IMR-90 (cell line): ENCODE results near the gene ANKRD33B. TPM values are rescaled to one million over a fixed set of nuclear protein-coding genes. Genes with fewer than 3 reads are reported as not detected.
A peak's percentile ranks its signal among the peaks of the same experiment; 100 is the strongest.

Experiments used
- ATAC-seq: fragments of 200-7000 bp; cut with Tn5 transposase; 2 replicates; pipeline ENCODE4 v1.9.1; 2020; ENCODE audit warnings: low read depth, mild to moderate bottlenecking, moderate library complexity
- BruUV-seq: library from RNA; stranded (reverse); fragments of 400-500 nt; replicated peaks from 2 replicates; lab custom pipeline; 2021; lab: Mats Ljungman, UMichigan
- CTCF ChIA-PET: fragments of 300-600 bp; formaldehyde crosslinking; extraction: SDS; loops from one replicate; lab custom pipeline; 2021; ENCODE audit warnings: antibody characterized with exemption; lab: Yijun Ruan, JAX
- POLR2A ChIA-PET: fragments of 300-600 bp; sonication (Branson Sonifier 250); formaldehyde crosslinking; loops from one replicate; lab custom pipeline; 2022; ENCODE audit warnings: antibody characterized with exemption; ENCODE audit not compliant: unreplicated experiment; lab: Charles Lee
- DNase-seq: peaks from one replicate; pipeline ENCODE4 v3.0.0; 2013
- H2AFZ ChIP-seq: replicated peaks from 2 replicates; pipeline ENCODE3; 2013; ENCODE audit warnings: low read length, mild to moderate bottlenecking; ENCODE audit not compliant: poor library complexity
- H2AK5ac ChIP-seq: 2 replicates; pipeline ENCODE4 v1.6.1; 2013; ENCODE audit warnings: low read depth, low read length, inconsistent platforms
- H2AK9ac ChIP-seq: replicated peaks from 2 replicates; pipeline ENCODE3; 2013; ENCODE audit warnings: mild to moderate bottlenecking, low read depth, low read length, moderate library complexity; ENCODE audit not compliant: poor library complexity
- H2BK120ac ChIP-seq: 2 replicates; pipeline ENCODE4 v1.6.1; 2013; ENCODE audit warnings: low read depth, low read length, inconsistent platforms
- H2BK15ac ChIP-seq: 3 replicates; pipeline ENCODE4 v1.6.1; 2013; ENCODE audit warnings: low read depth, low read length, inconsistent platforms
- H2BK20ac ChIP-seq: 2 replicates; pipeline ENCODE4 v1.6.1; 2013; ENCODE audit warnings: low read depth, mild to moderate bottlenecking, inconsistent platforms, low read length, moderate library complexity
- H2BK5ac ChIP-seq: 2 replicates; pipeline ENCODE4 v1.6.1; 2013; ENCODE audit warnings: mild to moderate bottlenecking, low read depth, low read length, inconsistent platforms; ENCODE audit not compliant: poor library complexity, severe bottlenecking
- H3K14ac ChIP-seq: replicated peaks from 2 replicates; pipeline ENCODE4 v1.6.1; 2013; ENCODE audit warnings: low read depth, low read length, inconsistent platforms
- H3K18ac ChIP-seq: 2 replicates; pipeline ENCODE4 v1.6.1; 2013; ENCODE audit warnings: low read depth, low read length, control low read depth
- H3K23ac ChIP-seq: 2 replicates; pipeline ENCODE4 v1.6.1; 2013; ENCODE audit warnings: low read depth, low read length, inconsistent platforms
- H3K27ac ChIP-seq: 2 replicates; pipeline ENCODE4 v1.5.1; 2013; ENCODE audit warnings: mild to moderate bottlenecking, control low read depth, low read length; ENCODE audit not compliant: insufficient read depth
- H3K27me3 ChIP-seq: 2 replicates; pipeline ENCODE4 v1.6.1; 2013; ENCODE audit warnings: low read length; ENCODE audit not compliant: control insufficient read depth, insufficient read depth
- H3K36me3 ChIP-seq: 2 replicates; pipeline ENCODE4 v1.6.1; 2013; ENCODE audit warnings: low read length, mixed read lengths; ENCODE audit not compliant: control insufficient read depth, insufficient read depth
- H3K4ac ChIP-seq: 2 replicates; pipeline ENCODE4 v1.6.1; 2013; ENCODE audit warnings: low read depth, low read length, inconsistent platforms
- H3K4me1 ChIP-seq: 2 replicates; pipeline ENCODE4 v1.6.1; 2013; ENCODE audit warnings: low read length, mixed read lengths; ENCODE audit not compliant: control insufficient read depth, insufficient read depth
- H3K4me2 ChIP-seq: 2 replicates; pipeline ENCODE4 v1.6.1; 2013; ENCODE audit warnings: low read depth, mild to moderate bottlenecking, control low read depth, low read length, moderate library complexity
- H3K4me3 ChIP-seq: 2 replicates; pipeline ENCODE4 v1.5.1; 2013; ENCODE audit warnings: low read depth, mild to moderate bottlenecking, control low read depth, low read length, moderate library complexity; ENCODE audit not compliant: insufficient read depth
- H3K56ac ChIP-seq: 2 replicates; pipeline ENCODE4 v1.6.1; 2013; ENCODE audit warnings: low read length, inconsistent platforms; ENCODE audit not compliant: insufficient read depth; ENCODE audit errors: extremely low read depth
- H3K79me1 ChIP-seq, 2 experiments: 2 replicates each; pipeline ENCODE4 v1.6.1; 2013; ENCODE audit warnings: low read length in 2 of 2, inconsistent platforms in 1 of 2, low read depth in 1 of 2
- H3K9ac ChIP-seq: 2 replicates; pipeline ENCODE4 v1.6.1; 2013; ENCODE audit warnings: low read depth, low read length, control low read depth
- H3K9me1 ChIP-seq: 2 replicates; pipeline ENCODE4 v1.6.1; 2013; ENCODE audit warnings: low read length, inconsistent platforms; ENCODE audit not compliant: insufficient read depth
- H3K9me3 ChIP-seq: 2 replicates; pipeline ENCODE4 v1.6.1; 2013; ENCODE audit warnings: low read length; ENCODE audit not compliant: control insufficient read depth, insufficient read depth
- H4K20me1 ChIP-seq: 2 replicates; pipeline ENCODE4 v1.6.1; 2013; ENCODE audit warnings: low read length, inconsistent platforms; ENCODE audit not compliant: insufficient read depth
- H4K5ac ChIP-seq: 2 replicates; pipeline ENCODE4 v1.6.1; 2013; ENCODE audit warnings: mild to moderate bottlenecking, low read depth, low read length, control low read depth
- H4K8ac ChIP-seq, 2 experiments: 2 replicates each; pipeline ENCODE4 v1.6.1; 2013; ENCODE audit warnings: low read depth in 2 of 2, low read length in 2 of 2, control low read depth in 1 of 2, inconsistent platforms in 1 of 2
- H4K91ac ChIP-seq: 2 replicates; pipeline ENCODE4 v1.6.1; 2013; ENCODE audit warnings: low read depth, low read length, inconsistent platforms; ENCODE audit not compliant: insufficient read depth
- BHLHE40 ChIP-seq: fragments of 150-350 bp; IDR thresholded peaks from 2 replicates; pipeline ENCODE4 v1.6.1; 2016; ENCODE audit warnings: mild to moderate bottlenecking, low read depth, low read length
- CHD1 ChIP-seq: IDR thresholded peaks from 2 replicates; pipeline ENCODE4 v1.6.1; 2012; ENCODE audit warnings: low read depth, low read length, improper control_type of control experiment
- CTCF ChIP-seq: conservative IDR thresholded peaks from 2 replicates; pipeline ENCODE4 v1.5.1; 2012; ENCODE audit warnings: mild to moderate bottlenecking, low read depth, low read length, improper control_type of control experiment
- FOS ChIP-seq: fragments of 150-350 bp; IDR thresholded peaks from 2 replicates; pipeline ENCODE4 v1.6.1; 2016; ENCODE audit warnings: low read depth, low read length
- MAFK ChIP-seq: IDR thresholded peaks from 2 replicates; pipeline ENCODE4 v1.6.1; 2012; ENCODE audit warnings: low read depth, low read length, improper control_type of control experiment
- MAZ ChIP-seq: IDR thresholded peaks from 2 replicates; pipeline ENCODE4 v1.6.1; 2012; ENCODE audit warnings: low read depth, mild to moderate bottlenecking, low read length, improper control_type of control experiment, moderate library complexity, borderline replicate concordance
- NFE2L2 ChIP-seq: fragments of 150-350 bp; IDR thresholded peaks from 2 replicates; pipeline ENCODE4 v1.6.1; 2016; ENCODE audit warnings: low read depth, mild to moderate bottlenecking, low read length
- POLR2A ChIP-seq: IDR thresholded peaks from 2 replicates; pipeline ENCODE4 v1.6.1; 2012; ENCODE audit warnings: mild to moderate bottlenecking, low read depth, low read length
- RAD21 ChIP-seq: IDR thresholded peaks from 2 replicates; pipeline ENCODE4 v1.6.1; 2012; ENCODE audit warnings: low read length, improper control_type of control experiment
- RCOR1 ChIP-seq: IDR thresholded peaks from 2 replicates; pipeline ENCODE4 v1.6.1; 2012; ENCODE audit warnings: mild to moderate bottlenecking, low read length, improper control_type of control experiment; ENCODE audit not compliant: insufficient replicate concordance
- RFX5 ChIP-seq: IDR thresholded peaks from 2 replicates; pipeline ENCODE4 v1.8.0; 2012; ENCODE audit warnings: low read depth, mild to moderate bottlenecking, low read length, moderate library complexity
- SMC3 ChIP-seq: fragments of 150-350 bp; IDR thresholded peaks from 2 replicates; pipeline ENCODE4 v1.6.1; 2016; ENCODE audit warnings: low read depth, mild to moderate bottlenecking, antibody characterized with exemption, low read length, moderate library complexity
- WGBS, 2 experiments: methylation state at CpG; one replicate each; pipeline versions ENCODE4 v1.1.5 to v1.1.7; 2013; ENCODE audit warnings: missing lambda C conversion rate in 2 of 2; ENCODE audit not compliant: insufficient read length in 1 of 2; ENCODE audit errors: extremely low coverage in 2 of 2; 5-methylcytosine and 5-hydroxymethylcytosine counted together
- dilution Hi-C: fragments of 300-500 bp; cut with HindIII; formaldehyde crosslinking; loops from one replicate; pipeline ENCODE4 v1.14.3; 2018; ENCODE audit warnings: low sequenced_read_pairs; ENCODE audit not compliant: unreplicated experiment
- in situ Hi-C: fragments of 300-500 bp; cut with MboI; formaldehyde crosslinking; loops from 3 replicates; pipeline ENCODE4 v1.14.3; 2019; ENCODE audit warnings: low sequenced_read_pairs, inconsistent platforms, mixed read lengths
- intact Hi-C: fragments of 100-400 bp; cut with micrococcal nuclease; formaldehyde crosslinking; loops from 2 replicates; pipeline ENCODE4 v1.10.0; 2022
- polyA plus RNA-seq, 3 experiments: library from polyadenylated mRNA; depleted of rRNA; stranded (reverse); fragments of >200 nt; gene quantifications; 2 replicates each; pipeline ENCODE4 v1.2.3, GENCODE V29; 2012; ENCODE audit warnings: low replicate concordance in 1 of 3
- total RNA-seq: library from RNA; depleted of rRNA; stranded (reverse); fragments of >200 nt; gene quantifications from 2 replicates; pipeline ENCODE4 v1.2.3, GENCODE V29; 2012
- TF ChIP-seq, protein P1 (sequence below): fragments of 150-350 bp; IDR thresholded peaks from 2 replicates; pipeline ENCODE4 v1.6.1; 2016; ENCODE audit warnings: low read depth, mild to moderate bottlenecking, low read length, moderate library complexity, borderline replicate concordance

ANKRD33B gene
- total and polyA plus RNA-seq, 2 of the 4 experiments (the other 2 are of a cell fraction), result 2.5 to 3.3 TPM

DNA sequence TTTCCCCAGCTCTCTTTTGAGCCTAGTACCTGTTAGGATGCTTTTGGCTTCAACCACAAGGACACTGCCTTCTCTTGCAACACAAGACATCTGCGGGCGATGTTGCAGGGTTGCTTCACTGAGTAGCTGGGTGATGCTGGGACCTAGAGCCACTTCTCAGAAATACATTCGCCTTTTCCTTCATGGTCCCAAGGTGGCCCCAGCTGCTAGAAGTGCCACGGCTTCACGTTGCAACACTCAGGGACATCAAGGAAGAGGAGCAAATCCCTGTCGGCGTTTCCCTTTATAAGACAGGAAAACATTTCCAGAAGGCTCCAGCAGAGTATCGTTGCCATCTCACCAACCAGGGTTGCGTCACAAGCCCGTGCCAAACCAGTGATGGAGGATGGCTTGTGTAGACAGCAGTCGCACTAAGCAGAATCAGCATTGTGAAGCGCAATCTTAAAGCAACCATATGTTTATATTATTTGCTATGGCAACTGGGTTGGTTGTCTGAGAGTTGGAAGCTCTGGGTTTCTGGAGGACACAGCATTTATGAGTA, 62.7 kb downstream of the ANKRD33B start (continued):
- TF ChIP-seq MAFK, result peak; percentile 45
- no peak for TF ChIP-seq SMC3
- TF ChIP-seq MAZ, result no peak
- peak; percentile 86 for TF ChIP-seq BHLHE40
- TF ChIP-seq RFX5, result no peak

- TF ChIP-seq MAFK, result no peak
- no peak for TF ChIP-seq FOS
- no peak for TF ChIP-seq POLR2A
- no peak for TF ChIP-seq MAZ
- TF ChIP-seq RCOR1, result no peak
- no peak for TF ChIP-seq BHLHE40
- TF ChIP-seq CHD1, result no peak
- TF ChIP-seq SMC3, result no peak
- no peak for TF ChIP-seq NFE2L2
- TF ChIP-seq, protein P1, sequence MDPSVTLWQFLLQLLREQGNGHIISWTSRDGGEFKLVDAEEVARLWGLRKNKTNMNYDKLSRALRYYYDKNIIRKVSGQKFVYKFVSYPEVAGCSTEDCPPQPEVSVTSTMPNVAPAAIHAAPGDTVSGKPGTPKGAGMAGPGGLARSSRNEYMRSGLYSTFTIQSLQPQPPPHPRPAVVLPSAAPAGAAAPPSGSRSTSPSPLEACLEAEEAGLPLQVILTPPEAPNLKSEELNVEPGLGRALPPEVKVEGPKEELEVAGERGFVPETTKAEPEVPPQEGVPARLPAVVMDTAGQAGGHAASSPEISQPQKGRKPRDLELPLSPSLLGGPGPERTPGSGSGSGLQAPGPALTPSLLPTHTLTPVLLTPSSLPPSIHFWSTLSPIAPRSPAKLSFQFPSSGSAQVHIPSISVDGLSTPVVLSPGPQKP, result no peak
- no peak for TF ChIP-seq RAD21
- no peak for TF ChIP-seq CTCF
- dilution Hi-C loops (no loop called here), in situ Hi-C loops (no loop called here), intact Hi-C loops (loop anchor here (1.0 kb wide), 1 partner anchor 60 kb away; no protein-coding TSS in a partner anchor)
- no peak overlapping the region; a peak in 1 of 4 replicates for H4K8ac ChIP-seq
- H3K9me1 ChIP-seq, result peaks cover 4% of the 10 kb centered on the region
- ATAC-seq, result peak; percentile 8
- H2AK5ac ChIP-seq, result no peak overlapping the region
- H4K20me1 ChIP-seq, result peaks cover 19% of the 10 kb centered on the region; the same call in 1 of the 2 replicates
- BruUV-seq, result no TSS peak
- CTCF ChIA-PET, result interaction anchor here (0.6 to 3.0 kb wide), 25 partner anchors 10 to 337 kb away, joined by 3 to 34 read pairs (median 3); partner anchors contain the start of gene ROPN1L
- peak overlapping the region; percentile 6 for H2BK5ac ChIP-seq
- 0 out of 2 replicates have a peak overlapping the region, but pooled peaks have one; percentile 23 for H2BK20ac ChIP-seq
- peaks cover 5 to 57% of the 10 kb centered on the region in 2 experiments for H3K79me1 ChIP-seq
- H3K9me3 ChIP-seq, result no peaks in the 10 kb centered on the region
- 3% methylated on average over 6 of the region's 12 CpGs; no CpG with 5 or more reads in 1 of the 2 experiments for WGBS, 2 experiments
- H2AFZ ChIP-seq, result peak overlapping the region; percentile 24
- H4K5ac ChIP-seq, result no peak overlapping the region
- H3K4me3 ChIP-seq, result peak overlapping the region; percentile 11; the same call in 1 of the 2 replicates
- H2BK120ac ChIP-seq, result no peak overlapping the region
- H4K91ac ChIP-seq, result no peak overlapping the region
- H3K4me1 ChIP-seq, result peaks cover 8% of the 10 kb centered on the region
- H3K4ac ChIP-seq, result peak overlapping the region; percentile 16; the same call in 1 of the 2 replicates
- no peak overlapping the region for H3K18ac ChIP-seq
- peak overlapping the region; percentile 31; the same call in 1 of the 2 replicates for H3K14ac ChIP-seq
- H3K4me2 ChIP-seq, result peak overlapping the region; percentile 32
- DNase-seq, result no peak
- no peak overlapping the region for H2BK15ac ChIP-seq
- no peak overlapping the region for H3K56ac ChIP-seq
- POLR2A ChIA-PET, result interaction anchor here (0.5 kb wide), 1 partner anchor 98 kb away, joined by 7 read pairs; no protein-coding TSS in a partner anchor
- H3K23ac ChIP-seq, result peak overlapping the region; percentile 34; the same call in 1 of the 2 replicates
- peak overlapping the region; percentile 32; the same call in 1 of the 2 replicates for H3K27ac ChIP-seq
- H3K36me3 ChIP-seq, result peaks cover 12% of the 10 kb centered on the region; the same call in 1 of the 2 replicates
- H2AK9ac ChIP-seq, result no peak overlapping the region
- peak overlapping the region; percentile 8 for H3K9ac ChIP-seq
- H3K27me3 ChIP-seq, result no peaks in the 10 kb centered on the region
Measured at GRCh38 chr5:10627160-10627701, 63.4 kb downstream of the ANKRD33B start.
